Caco-2 (cell line): ENCODE data around the gene MSLN. TPM values are rescaled to one million over a fixed set of nuclear protein-coding genes. Genes with fewer than 3 reads are reported as not detected.
A peak's percentile ranks its signal among the peaks of the same experiment; 100 is the strongest.

Experiments used
- BruUV-seq: library from RNA; stranded (reverse); fragments of 400-500 nt; replicated peaks from 2 replicates; lab custom pipeline; 2021; lab: Mats Ljungman, UMichigan
- CTCF ChIA-PET: fragments of 300-600 bp; sonication (Branson Sonifier 250); formaldehyde crosslinking; loops from one replicate; lab custom pipeline; 2022; ENCODE audit warnings: antibody characterized with exemption; lab: Charles Lee
- POLR2A ChIA-PET: fragments of 300-600 bp; sonication (Branson Sonifier 250); formaldehyde crosslinking; loops from one replicate; lab custom pipeline; 2022; ENCODE audit warnings: antibody characterized with exemption; lab: Charles Lee
- DNase-seq, 2 experiments: peaks; one replicate each; pipeline versions ENCODE4 v3.0.0 to v3.0.0-alpha.2; 2020 to 2022
- H3K27me3 ChIP-seq: replicated peaks from 2 replicates; pipeline ENCODE4 v1.6.0; 2011; ENCODE audit warnings: low read length; ENCODE audit not compliant: control insufficient read depth, insufficient read depth
- H3K36me3 ChIP-seq: 2 replicates; pipeline ENCODE4 v1.5.1; 2011; ENCODE audit warnings: low read length; ENCODE audit not compliant: control insufficient read depth, insufficient read depth
- H3K4me1 ChIP-seq: fragments of 250-450 bp; sonication (Bioruptor Pico); 2 replicates; pipeline ENCODE4 v1.5.1; 2020; ENCODE audit warnings: mild to moderate bottlenecking
- H3K4me3 ChIP-seq: 2 replicates; pipeline ENCODE4 v1.5.1; 2011; ENCODE audit warnings: low read depth, mild to moderate bottlenecking, control low read depth, low read length
- H3K9me3 ChIP-seq: fragments of 250-450 bp; sonication (Bioruptor Pico); 2 replicates; pipeline ENCODE4 v1.5.1; 2020; ENCODE audit warnings: mild to moderate bottlenecking, moderate library complexity
- H3K27ac Mint-ChIP-seq: one replicate; pipeline ENCODE4 v1.8.0; 2022; ENCODE audit warnings: mixed read lengths; ENCODE audit not compliant: unreplicated experiment
- H3K27me3 Mint-ChIP-seq: one replicate; pipeline ENCODE4 v1.8.0; 2022; ENCODE audit warnings: mixed read lengths; ENCODE audit not compliant: insufficient read depth, unreplicated experiment
- H3K36me3 Mint-ChIP-seq: one replicate; pipeline ENCODE4 v1.8.0; 2022; ENCODE audit warnings: mild to moderate bottlenecking, mixed read lengths; ENCODE audit not compliant: insufficient read depth, unreplicated experiment
- H3K4me1 Mint-ChIP-seq: one replicate; pipeline ENCODE4 v1.8.0; 2022; ENCODE audit warnings: low read depth, mixed read lengths; ENCODE audit not compliant: unreplicated experiment
- H3K4me3 Mint-ChIP-seq: one replicate; pipeline ENCODE4 v1.8.0; 2022; ENCODE audit warnings: mild to moderate bottlenecking, moderate library complexity, mixed read lengths; ENCODE audit not compliant: unreplicated experiment
- H3K9me3 Mint-ChIP-seq: one replicate; pipeline ENCODE4 v1.8.0; 2022; ENCODE audit warnings: mixed read lengths; ENCODE audit not compliant: unreplicated experiment
- CTCF ChIP-seq, 2 experiments: fragments of 200-600 bp in 1 of 2; IDR thresholded peaks; 1 replicate in 1 of 2; 2 replicates in 1 of 2; pipeline versions ENCODE4 v1.5.1 to v1.8.0; 2011 to 2022; ENCODE audit warnings: antibody characterized with exemption in 1 of 2, control low read depth in 1 of 2, inconsistent platforms in 1 of 2, low read depth in 1 of 2, low read length in 1 of 2, mild to moderate bottlenecking in 1 of 2, moderate library complexity in 1 of 2; ENCODE audit not compliant: insufficient read depth in 1 of 2, severe bottlenecking in 1 of 2, unreplicated experiment in 1 of 2
- intact Hi-C: fragments of 100-400 bp; cut with micrococcal nuclease; formaldehyde crosslinking; loops from one replicate; pipeline ENCODE4 v1.10.0; 2022; ENCODE audit not compliant: unreplicated experiment
- total RNA-seq: library from RNA; stranded (reverse); gene quantifications from 2 replicates; pipeline ENCODE4 v1.2.3, GENCODE V29; 2022

Gene MSLN
- total RNA-seq, 1 experiment from 2014 or later: 0.36 TPM

GRCh38 chr16:759110-759910, 1.2 kb upstream of the MSLN start:
- Histone ChIP-seq H3K36me3 (no peaks in the 10 kb centered on the region), H3K27me3 (no peaks in the 10 kb centered on the region), H3K9me3 (no peaks in the 10 kb centered on the region), H3K4me3 (no peak overlapping the region), H3K4me1 (peaks cover 25% of the 10 kb centered on the region)
- DNase-seq: peak in 1 of 2 experiments; percentile 50
- TF ChIP-seq CTCF (IDR thresholded peaks at IDR 0.05; ENCODE audit: insufficient read depth in 1 of 2, low read depth in 1 of 2, low read length in 1 of 2, severe bottlenecking in 1 of 2, unreplicated experiment in 1 of 2): no peak
- H3K9me3 Mint-ChIP-seq: no peaks in the 10 kb centered on the region
- no peak overlapping the region for H3K4me3 Mint-ChIP-seq
- peaks cover 6% of the 10 kb centered on the region for H3K36me3 Mint-ChIP-seq
- H3K27me3 Mint-ChIP-seq: no peaks in the 10 kb centered on the region
- peak overlapping the region; percentile 50 for H3K27ac Mint-ChIP-seq
- no TSS peak for BruUV-seq
- ChIA-PET POLR2A (no interaction called here), CTCF (no interaction called here)
- intact Hi-C loops: no loop called here
- no peaks in the 10 kb centered on the region for H3K4me1 Mint-ChIP-seq

- Histone ChIP-seq H3K36me3 (no peaks in the 10 kb centered on the region), H3K4me1 (peaks cover 25% of the 10 kb centered on the region), H3K27me3 (no peaks in the 10 kb centered on the region), H3K4me3 (no peak overlapping the region), H3K9me3 (no peaks in the 10 kb centered on the region)
- H3K27me3 Mint-ChIP-seq: no peaks in the 10 kb centered on the region
- H3K4me1 Mint-ChIP-seq: no peaks in the 10 kb centered on the region
- CTCF ChIA-PET: no interaction called here
- H3K27ac Mint-ChIP-seq: peak overlapping the region; percentile 50
- intact Hi-C loops: no loop called here
- BruUV-seq: no TSS peak
- peaks cover 6% of the 10 kb centered on the region for H3K36me3 Mint-ChIP-seq
- DNase-seq: no peak
- no peaks in the 10 kb centered on the region for H3K9me3 Mint-ChIP-seq
- H3K4me3 Mint-ChIP-seq: no peak overlapping the region
- no peak for TF ChIP-seq CTCF (IDR thresholded peaks at IDR 0.05; ENCODE audit: insufficient read depth in 1 of 2, low read depth in 1 of 2, low read length in 1 of 2, severe bottlenecking in 1 of 2, unreplicated experiment in 1 of 2)
- POLR2A ChIA-PET: no interaction called here
Observed at GRCh38 chr16:760065-760464, 469 bp upstream of the MSLN start.

GRCh38 chr16:761625-762513, 1.3 kb downstream of the MSLN start:
- H3K9me3 ChIP-seq: no peaks in the 10 kb centered on the region
- Mint-ChIP-seq H3K9me3 (no peaks in the 10 kb centered on the region), H3K27me3 (no peaks in the 10 kb centered on the region), H3K4me3 (no peak overlapping the region), H3K4me1 (no peaks in the 10 kb centered on the region), H3K27ac (no peak overlapping the region), H3K36me3 (peaks cover 6% of the 10 kb centered on the region)
- H3K36me3 ChIP-seq: no peaks in the 10 kb centered on the region
- intact Hi-C loops: no loop called here
- BruUV-seq: no TSS peak
- no peak for TF ChIP-seq CTCF (IDR thresholded peaks at IDR 0.05; ENCODE audit: insufficient read depth in 1 of 2, low read depth in 1 of 2, low read length in 1 of 2, severe bottlenecking in 1 of 2, unreplicated experiment in 1 of 2)
- H3K4me1 ChIP-seq: peaks cover 25% of the 10 kb centered on the region
- no peaks in the 10 kb centered on the region for H3K27me3 ChIP-seq
- ChIA-PET CTCF (interaction anchor here (0.6 kb wide), 2 partner anchors 9 to 25 kb away, joined by 3 to 6 read pairs; no protein-coding TSS in a partner anchor), POLR2A (interaction anchor here (0.6 kb wide), 1 partner anchor 1667 kb away, joined by 5 read pairs; no protein-coding TSS in a partner anchor)
- DNase-seq: no peak
- no peak overlapping the region for H3K4me3 ChIP-seq
